Adrenal gland (tissue), 12 donors: ENCODE measurements around the gene RBM5. TPM values are rescaled to one million over a fixed set of nuclear protein-coding genes. Genes with fewer than 3 reads are reported as not detected.

Experiments
- DNase-seq, 7 donors: peaks; one replicate each; pipeline ENCODE4 v3.0.0-alpha.2; 2019 to 2020
- H3K27ac ChIP-seq, 5 donors: fragments of 200-600 bp; sonication (generic) in 4 of 5; 1 replicate in 3 of 5; 2 replicates in 2 of 5; pipeline versions ENCODE4 v1.5.1 to v1.8.0; 2016 to 2020; ENCODE audit warnings: mild to moderate bottlenecking in 1 of 5
- H3K27me3 ChIP-seq: fragments of 200-600 bp; 2 replicates; pipeline ENCODE4 v1.8.0; 2021
- H3K36me3 ChIP-seq, 2 donors: fragments of 200-600 bp; replicated peaks in 1 of 2; 1 replicate in 1 of 2; 2 replicates in 1 of 2; pipeline versions ENCODE4 v1.5.1 to v1.8.0; 2018 to 2022
- H3K4me1 ChIP-seq, 2 donors: fragments of 200-600 bp; replicated peaks in 1 of 2; 1 replicate in 1 of 2; 2 replicates in 1 of 2; pipeline versions ENCODE4 v1.5.1 to v1.8.0; 2018 to 2021
- H3K4me3 ChIP-seq, 4 donors: fragments of 200-600 bp; sonication (generic) in 3 of 4; one replicate each; pipeline ENCODE4 v1.5.1; 2016 to 2018
- H3K9me3 ChIP-seq, 3 donors: fragments of 200-600 bp; sonication (generic) in 1 of 3; replicated peaks in 1 of 3; 1 replicate in 2 of 3; 2 replicates in 1 of 3; pipeline versions ENCODE4 v1.5.1 to v1.8.0; 2016 to 2021
- POLR2A ChIP-seq, 2 donors: fragments of 450-650 bp; IDR thresholded peaks; one replicate each; pipeline ENCODE4 v1.6.1; 2017; ENCODE audit warnings: antibody characterized with exemption in 2 of 2, mild to moderate bottlenecking in 2 of 2, moderate library complexity in 1 of 2
- WGBS, 4 donors: extraction: QIAGEN DNeasy Blood & Tissue Kit in 2 of 4; methylation state at CpG; one replicate each; pipeline versions ENCODE4 v1.1.5 to v1.1.7; 2013 to 2017; 5-methylcytosine and 5-hydroxymethylcytosine counted together
- intact Hi-C, 2 donors: fragments of 100-400 bp; cut with DNase I; formaldehyde crosslinking; loops; one replicate each; pipeline versions ENCODE4 v1.14.1 to v1.15.0; 2022 to 2023
- polyA plus RNA-seq, 3 donors: library from polyadenylated mRNA; stranded (reverse); fragments of 200-250 nt in 2 of 3; fragments of 350-450 nt in 1 of 3; fragmentation: Illumina TruSeq in 1 of 3; extraction: RNeasy Lipid Tissue Mini Kit (QIAGEN cat#74804) in 1 of 3; gene quantifications; one replicate each; pipeline ENCODE4 v1.2.3, GENCODE V29; 2013 to 2014
- total RNA-seq, 9 donors: library from RNA; depleted of rRNA in 4 of 9; stranded (reverse); fragments of >200 nt in 4 of 9; fragments of 120-200 nt in 1 of 9; fragmentation: NEBNext Ultra II Directional in 1 of 9; extraction: Animal tissue kit (Norgen Biotek cat#: 25700) in 1 of 9; gene quantifications; one replicate each; pipeline versions ENCODE4 v1.1.0 to v1.2.4, GENCODE V29; 2013 to 2023
- TF ChIP-seq, protein P1 (sequence below), 6 experiments: fragments of 450-650 bp in 4 of 6; fragments of 200-600 bp in 2 of 6; sonication (generic) in 1 of 6; IDR thresholded peaks; 1 replicate in 5 of 6; 2 replicates in 1 of 6; pipeline versions ENCODE4 v1.5.1 to v1.8.0; 2016 to 2021; ENCODE audit warnings: antibody characterized with exemption in 6 of 6, mild to moderate bottlenecking in 2 of 6, moderate library complexity in 1 of 6
- donor health status: healthy with polysubstance abuse.
- donor health status: Bipolar disorder and iron deficiency.
- donor health status: DM: yes; HTN: yes; CAD: no.
- donor health status: DM: no; HTN: no; CAD: no.
- donor health status: DM: no; HTN: no; CAD: no.
- donor health status: DM: yes; HTN: yes; CAD: no.

The RBM5 gene
- total and polyA plus RNA-seq, 12 donors = 51.9 to 224 (median 115) TPM

DNA sequence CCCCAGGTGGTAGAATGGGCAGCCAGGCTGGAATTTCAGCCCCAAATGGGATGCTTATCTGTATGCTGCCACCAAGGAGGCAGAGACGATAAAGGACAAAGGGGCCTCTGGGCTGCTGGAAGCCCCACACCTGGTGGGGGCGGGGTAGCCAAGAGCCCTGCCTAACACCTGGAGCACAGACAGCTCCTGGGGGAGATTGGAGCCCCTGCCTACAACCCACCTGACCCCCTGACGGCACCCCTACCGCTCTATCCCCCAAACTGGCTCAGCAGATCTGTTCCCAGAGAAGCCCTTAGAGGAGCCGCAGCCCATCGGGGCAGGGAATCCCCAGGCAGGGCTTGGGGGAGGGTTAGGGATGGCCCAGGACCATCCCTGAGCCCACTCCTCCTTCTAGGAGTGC, 50.6 kb downstream of the RBM5 start:
- WGBS, 4 donors = 70 to 76% (median 72%) methylated on average over 3 to 6 of the region's 6 CpGs; no CpG with 5 or more reads in 1 of the 4 donors

DNA sequence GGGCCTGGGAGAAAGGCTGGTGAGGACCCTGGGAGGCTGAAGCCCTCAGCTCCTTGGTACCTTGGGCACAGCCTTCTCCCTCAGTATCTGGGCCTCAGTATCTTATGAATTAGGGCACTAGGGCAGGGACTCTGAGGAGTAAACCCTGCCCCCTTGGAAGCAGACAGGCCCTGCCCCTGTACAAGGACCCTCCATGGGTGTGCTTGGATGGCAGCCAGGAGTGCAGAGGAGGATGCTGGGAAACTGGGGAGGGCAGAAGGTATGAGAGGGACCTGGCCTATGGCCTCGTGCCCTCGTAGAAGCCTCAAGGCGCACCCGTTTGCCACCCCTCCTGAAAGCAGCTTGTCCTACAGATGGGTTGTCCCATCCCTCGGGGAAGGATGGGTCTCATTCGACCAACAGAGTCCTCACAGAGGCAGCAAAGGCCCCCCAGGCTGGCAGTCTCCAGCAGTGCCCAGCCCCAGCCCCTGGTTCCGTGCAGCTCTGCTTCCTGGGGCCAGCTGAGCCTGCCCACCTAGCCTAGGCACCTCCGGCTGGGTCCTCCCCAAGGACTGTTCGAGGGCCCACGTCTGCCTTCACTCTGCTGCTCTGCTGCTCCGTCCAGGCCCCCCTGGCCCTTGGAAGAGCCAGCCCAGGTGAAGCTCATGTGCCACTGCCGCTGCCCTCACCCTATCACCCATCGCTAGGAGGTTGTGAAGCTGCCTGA, 51.2 kb downstream of the RBM5 start:
- DNase-seq = no peak
- Histone ChIP-seq H3K36me3 (no peaks in the 10 kb centered on the region), H3K4me3 (no peak overlapping the region), H3K27me3 (no peaks in the 10 kb centered on the region), H3K9me3 (no peaks in the 10 kb centered on the region), H3K27ac (no peak overlapping the region), H3K4me1 (no peaks in the 10 kb centered on the region)
- WGBS, 4 donors = 70 to 93% (median 88%) methylated on average over 8 to 13 of the region's 13 CpGs
- TF ChIP-seq, protein P1, sequence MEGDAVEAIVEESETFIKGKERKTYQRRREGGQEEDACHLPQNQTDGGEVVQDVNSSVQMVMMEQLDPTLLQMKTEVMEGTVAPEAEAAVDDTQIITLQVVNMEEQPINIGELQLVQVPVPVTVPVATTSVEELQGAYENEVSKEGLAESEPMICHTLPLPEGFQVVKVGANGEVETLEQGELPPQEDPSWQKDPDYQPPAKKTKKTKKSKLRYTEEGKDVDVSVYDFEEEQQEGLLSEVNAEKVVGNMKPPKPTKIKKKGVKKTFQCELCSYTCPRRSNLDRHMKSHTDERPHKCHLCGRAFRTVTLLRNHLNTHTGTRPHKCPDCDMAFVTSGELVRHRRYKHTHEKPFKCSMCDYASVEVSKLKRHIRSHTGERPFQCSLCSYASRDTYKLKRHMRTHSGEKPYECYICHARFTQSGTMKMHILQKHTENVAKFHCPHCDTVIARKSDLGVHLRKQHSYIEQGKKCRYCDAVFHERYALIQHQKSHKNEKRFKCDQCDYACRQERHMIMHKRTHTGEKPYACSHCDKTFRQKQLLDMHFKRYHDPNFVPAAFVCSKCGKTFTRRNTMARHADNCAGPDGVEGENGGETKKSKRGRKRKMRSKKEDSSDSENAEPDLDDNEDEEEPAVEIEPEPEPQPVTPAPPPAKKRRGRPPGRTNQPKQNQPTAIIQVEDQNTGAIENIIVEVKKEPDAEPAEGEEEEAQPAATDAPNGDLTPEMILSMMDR (IDR thresholded peaks at IDR 0.05) = no peak
- TF ChIP-seq POLR2A (IDR thresholded peaks at IDR 0.05) = no peak
- intact Hi-C loops = no loop called here

More for the DNA sequence above, 50.6 kb downstream of the RBM5 start:
- Histone ChIP-seq H3K4me3 (no peak overlapping the region), H3K27me3 (no peaks in the 10 kb centered on the region), H3K27ac (no peak overlapping the region), H3K36me3 (no peaks in the 10 kb centered on the region), H3K9me3 (no peaks in the 10 kb centered on the region), H3K4me1 (no peaks in the 10 kb centered on the region)
- TF ChIP-seq POLR2A (IDR thresholded peaks at IDR 0.05) = no peak
- TF ChIP-seq, protein P1 (IDR thresholded peaks at IDR 0.05) = no peak
- no peak for DNase-seq
- intact Hi-C loops = no loop called here

DNA sequence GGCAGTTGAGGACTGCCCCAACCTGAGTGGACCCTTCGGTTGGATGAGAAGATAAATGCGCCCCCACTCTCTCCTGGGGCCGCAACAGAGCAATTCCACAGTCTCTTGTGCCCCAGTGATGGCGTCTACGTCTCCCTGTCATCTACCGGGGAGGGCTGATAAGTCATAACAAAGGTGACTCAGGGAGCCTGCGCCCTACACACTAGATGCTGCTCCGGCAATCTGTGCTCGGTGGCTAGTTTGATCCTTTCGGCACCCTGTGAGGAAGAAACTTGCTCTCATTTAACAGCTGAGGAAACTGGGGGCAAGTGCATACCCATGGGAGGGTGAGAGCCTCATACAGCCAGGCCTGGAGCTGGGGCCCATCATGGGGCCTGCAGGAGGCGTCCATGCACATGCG, 52.3 kb downstream of the RBM5 start:
- Histone ChIP-seq H3K4me3 (no peak overlapping the region), H3K27me3 (no peaks in the 10 kb centered on the region), H3K36me3 (no peaks in the 10 kb centered on the region), H3K4me1 (no peaks in the 10 kb centered on the region), H3K27ac (no peak overlapping the region), H3K9me3 (no peaks in the 10 kb centered on the region)
- intact Hi-C loops = no loop called here
- TF ChIP-seq, protein P1 (IDR thresholded peaks at IDR 0.05) = no peak
- no peak for TF ChIP-seq POLR2A (IDR thresholded peaks at IDR 0.05)
- 79 to 94% (median 93%) methylated on average over 4 to 12 of the region's 12 CpGs for WGBS, 4 donors
- DNase-seq = no peak

DNA sequence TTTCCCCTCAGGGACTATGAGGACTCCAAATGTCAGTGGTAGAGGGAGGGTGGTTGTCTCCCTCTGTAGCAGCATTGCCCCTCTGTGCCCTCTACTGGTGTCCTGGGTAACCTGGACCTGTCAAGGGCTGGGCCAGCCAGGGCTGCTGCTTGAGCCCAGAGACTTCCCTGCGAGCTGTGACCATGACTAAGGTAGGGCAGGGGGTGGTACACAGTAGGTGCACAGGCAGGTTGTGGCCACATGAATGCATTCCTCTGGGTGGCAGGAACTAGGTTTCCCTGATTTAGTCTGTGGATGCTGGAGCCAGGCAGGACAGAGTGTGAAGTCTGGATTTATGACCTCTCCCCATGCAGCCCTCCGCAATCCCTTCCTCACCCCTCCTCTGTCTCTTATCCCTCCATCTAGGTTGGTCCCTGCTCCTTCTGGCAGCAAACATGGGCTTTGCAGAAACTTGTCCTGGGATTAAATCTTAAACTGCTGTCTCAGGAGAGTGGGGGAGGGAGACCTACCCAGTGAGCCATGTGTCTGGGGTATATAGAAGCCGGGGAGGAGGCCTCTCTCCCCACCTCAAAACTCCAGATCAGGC, 57.7 kb downstream of the RBM5 start:
- Histone ChIP-seq H3K4me3 (no peak overlapping the region), H3K36me3 (no peaks in the 10 kb centered on the region), H3K9me3 (no peaks in the 10 kb centered on the region), H3K27me3 (no peaks in the 10 kb centered on the region), H3K4me1 (no peaks in the 10 kb centered on the region), H3K27ac (no peak overlapping the region)
- DNase-seq = no peak
- 80 to 88% (median 85%) methylated on average over 3 of the region's 3 CpGs for WGBS, 4 donors
- TF ChIP-seq, protein P1 (IDR thresholded peaks at IDR 0.05) = no peak
- TF ChIP-seq POLR2A (IDR thresholded peaks at IDR 0.05) = no peak
- intact Hi-C loops = no loop called here
